H4 (cell line): ENCODE measurements around the gene ARL14EPL. TPM values are rescaled to one million over a fixed set of nuclear protein-coding genes. Genes with fewer than 3 reads are reported as not detected.

Experiments used
- total RNA-seq: library from RNA; depleted of rRNA; stranded (reverse); fragments of >200 nt; shearing (Covaris generic); gene quantifications from 2 replicates; pipeline ENCODE4 v1.2.3, GENCODE V29; 2014; rRNA removed

The ARL14EPL gene
- total RNA-seq, 1 experiment from 2014 or later, result 1.3 TPM

Other genes with a start within 250 kb of the ARL14EPL start
- gene CDO1, start 215.8 kb upstream of the ARL14EPL start, total RNA-seq, result 0.74 and 1.3 TPM in 2 replicates
- 63.5 and 76.1 TPM in 2 replicates for gene ATG12, start 190.9 kb upstream of the ARL14EPL start, total RNA-seq
- 136 and 195 TPM in 2 replicates for gene AP3S1, start 190.5 kb upstream of the ARL14EPL start, total RNA-seq
- not detected in 2 replicates for gene LVRN, start 70.0 kb upstream of the ARL14EPL start, total RNA-seq
- 124 and 137 TPM in 2 replicates for gene COMMD10, start 52.6 kb downstream of the ARL14EPL start, total RNA-seq